ENCODE measurements around the gene TOP3B.

Gene TOP3B

DNA sequence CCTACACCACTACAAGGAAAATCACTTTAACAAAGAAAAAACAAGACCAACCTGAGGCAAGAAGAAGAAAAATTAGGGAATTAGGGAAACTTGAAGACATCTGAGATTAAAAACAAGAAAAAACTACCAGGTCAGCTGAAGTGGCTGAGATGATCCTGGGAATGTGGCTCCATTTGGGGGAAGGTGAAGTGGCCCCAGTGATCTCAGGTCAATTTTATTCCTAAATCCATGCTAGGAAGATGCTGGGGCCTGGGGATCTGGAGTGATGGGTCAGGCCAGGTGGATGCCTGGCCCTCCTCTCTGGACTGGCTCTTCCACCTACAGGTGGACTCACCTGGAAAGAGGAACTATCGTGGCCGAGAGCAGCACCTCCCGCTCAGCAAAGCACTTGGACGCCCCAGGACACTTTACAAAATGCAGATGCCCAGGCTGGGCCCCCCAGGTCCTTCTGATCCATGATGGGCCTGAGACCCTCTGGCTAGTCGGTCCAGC lies 6.7 kb downstream of the TOP3B start:
- no peak for DNase-seq

DNA sequence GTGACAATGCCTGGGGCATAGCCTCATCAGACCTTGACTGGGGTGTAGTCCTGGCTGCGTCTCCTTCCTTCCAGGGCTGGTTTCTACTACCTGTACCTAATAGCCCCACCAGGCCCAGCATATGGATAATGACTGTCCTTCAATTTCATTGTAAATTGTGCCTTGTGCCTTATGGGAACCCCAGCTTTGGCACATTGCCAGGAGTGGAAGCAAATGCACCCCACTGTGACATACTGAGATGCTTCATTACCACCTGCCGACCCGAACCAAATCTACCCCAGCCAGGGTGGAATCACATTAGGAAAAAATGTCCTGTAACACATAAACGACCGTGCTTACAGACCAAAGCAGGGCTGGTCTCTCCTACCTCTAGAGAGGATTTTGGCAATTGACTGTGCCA lies 7.3 kb downstream of the TOP3B start:
- DNase-seq, result no peak

DNA sequence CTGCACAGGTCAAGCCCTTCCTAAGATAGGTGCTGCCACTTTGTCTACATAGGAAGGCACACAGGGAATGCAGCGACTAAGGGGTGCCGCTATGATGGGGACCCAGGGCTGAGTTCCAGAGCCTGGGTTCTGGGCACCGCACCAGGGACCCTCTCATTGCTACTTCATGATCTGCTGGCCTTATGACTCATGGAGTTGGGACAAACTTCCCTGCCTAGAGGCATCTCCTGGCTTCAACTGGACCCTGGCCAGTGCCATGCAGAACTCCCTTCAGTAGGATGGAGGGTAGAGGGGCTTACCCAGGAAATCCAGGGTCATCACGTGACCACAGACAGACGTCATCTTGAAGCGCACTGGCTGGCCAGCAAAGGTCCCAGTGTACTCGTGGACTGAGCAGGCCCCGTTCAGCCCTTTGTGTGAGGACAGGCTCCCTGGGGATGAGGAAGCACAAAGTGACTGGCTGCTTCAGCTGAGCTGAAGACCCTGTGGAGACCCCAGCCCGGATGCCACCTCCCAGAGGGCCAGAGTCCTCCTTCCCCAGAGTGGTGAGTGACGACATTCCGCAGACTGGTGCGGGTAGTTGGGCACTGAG lies 8.4 kb downstream of the TOP3B start:
- DNase-seq, result no peak

DNA sequence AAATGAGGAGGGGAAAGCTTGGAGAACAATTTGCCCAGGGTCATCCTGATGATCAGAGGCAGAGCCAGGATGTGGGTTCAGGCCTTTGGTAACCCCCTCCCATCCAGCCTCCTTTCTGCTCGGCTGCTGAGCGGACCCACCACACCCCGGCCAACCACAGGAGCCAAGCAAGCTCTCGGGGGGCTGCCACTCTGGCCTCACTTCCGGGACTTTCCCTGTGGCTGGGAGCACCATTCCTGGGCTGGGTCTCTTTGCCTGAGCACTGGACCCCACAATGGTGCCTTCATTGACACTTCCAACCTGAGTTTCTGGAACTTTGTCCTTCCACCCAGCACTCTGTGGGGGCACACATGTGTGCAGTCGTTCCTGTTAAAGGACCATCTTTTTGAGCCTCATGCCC lies 9.8 kb downstream of the TOP3B start:
- no peak for DNase-seq

DNA sequence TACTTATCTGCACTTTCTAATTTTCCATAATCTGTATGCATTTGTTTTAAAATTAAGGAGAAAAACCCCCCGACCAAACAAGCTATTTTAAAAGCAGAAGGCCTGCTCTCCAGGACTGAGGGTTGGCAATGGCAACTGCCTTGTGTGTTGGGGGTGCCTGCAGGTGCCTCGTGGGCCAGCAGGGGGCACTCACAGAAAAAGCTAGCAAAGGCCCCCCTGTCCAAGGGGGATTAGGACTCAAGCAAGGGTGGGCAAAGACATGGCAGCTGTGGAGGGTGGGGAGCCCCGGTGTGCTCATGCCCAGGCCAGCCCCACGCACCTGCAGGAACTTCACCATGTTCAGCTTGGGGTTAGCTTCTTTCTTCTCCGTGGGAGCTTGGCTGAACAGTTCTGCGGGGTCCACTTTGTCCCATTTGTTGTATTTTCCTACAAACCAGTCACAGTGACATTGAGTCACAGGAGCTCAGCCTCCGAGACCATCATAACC lies 10.3 kb downstream of the TOP3B start:
- no peak for DNase-seq

DNA sequence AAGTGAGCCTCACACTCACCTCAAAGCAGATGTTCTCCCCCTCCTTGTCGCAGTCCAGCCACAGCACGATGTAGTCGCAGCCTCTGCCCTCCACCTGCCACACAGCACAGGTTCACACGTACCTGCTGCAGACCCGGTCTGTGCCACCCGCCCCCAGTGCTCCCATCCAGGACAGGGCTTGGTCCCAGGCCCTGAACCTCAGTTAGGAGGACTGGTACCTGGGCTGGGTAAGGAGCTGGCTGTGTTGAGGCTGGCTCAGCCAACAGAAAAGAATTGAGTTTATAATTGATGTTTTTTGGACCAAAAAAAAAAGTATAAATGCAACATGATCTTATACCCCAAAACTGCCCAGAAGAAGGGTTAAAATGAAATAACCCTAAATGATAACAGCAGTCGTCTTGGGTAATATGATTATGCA lies 10.7 kb downstream of the TOP3B start:
- DNase-seq, result no peak

DNA sequence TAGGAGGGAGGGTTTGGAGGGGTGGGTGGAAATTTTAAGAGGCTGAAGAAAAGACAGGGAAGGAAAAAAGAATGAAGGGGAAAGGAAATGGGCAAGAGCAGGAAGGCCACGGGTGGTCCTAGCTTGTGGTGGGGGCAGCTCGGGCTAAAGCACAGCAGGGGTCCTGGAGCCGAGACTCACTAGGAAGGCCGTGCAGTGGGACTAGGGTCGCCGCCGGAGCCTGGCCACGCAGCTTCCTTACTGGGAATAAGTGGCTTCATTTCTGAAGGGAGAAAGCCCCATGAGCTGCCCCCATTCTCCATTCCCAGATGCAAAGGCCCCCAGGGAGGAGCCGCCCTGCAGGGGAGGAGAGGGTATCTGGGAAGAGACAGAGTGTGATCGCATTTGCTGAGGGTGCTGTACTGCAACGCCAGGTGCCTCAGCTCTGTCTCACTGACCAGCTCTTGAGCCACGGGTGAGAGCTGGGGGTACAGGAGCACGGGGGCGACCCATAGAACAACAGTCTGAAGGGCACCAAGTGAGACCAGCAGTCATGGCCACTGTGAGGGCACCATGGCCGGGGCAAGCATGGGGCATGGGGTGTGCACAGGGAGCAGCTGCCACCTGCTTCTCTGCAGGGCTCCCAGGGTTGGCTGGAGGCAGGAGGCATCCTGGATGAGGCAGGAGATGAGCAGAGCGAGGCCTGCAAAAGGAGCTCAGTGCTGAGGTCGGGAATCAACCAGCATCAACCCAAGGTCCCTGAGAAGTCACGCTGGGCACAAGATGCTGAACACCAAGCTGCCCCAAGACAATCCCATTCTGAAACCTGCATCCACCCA lies 11.6 kb downstream of the TOP3B start:
- DNase-seq, result no peak

DNA sequence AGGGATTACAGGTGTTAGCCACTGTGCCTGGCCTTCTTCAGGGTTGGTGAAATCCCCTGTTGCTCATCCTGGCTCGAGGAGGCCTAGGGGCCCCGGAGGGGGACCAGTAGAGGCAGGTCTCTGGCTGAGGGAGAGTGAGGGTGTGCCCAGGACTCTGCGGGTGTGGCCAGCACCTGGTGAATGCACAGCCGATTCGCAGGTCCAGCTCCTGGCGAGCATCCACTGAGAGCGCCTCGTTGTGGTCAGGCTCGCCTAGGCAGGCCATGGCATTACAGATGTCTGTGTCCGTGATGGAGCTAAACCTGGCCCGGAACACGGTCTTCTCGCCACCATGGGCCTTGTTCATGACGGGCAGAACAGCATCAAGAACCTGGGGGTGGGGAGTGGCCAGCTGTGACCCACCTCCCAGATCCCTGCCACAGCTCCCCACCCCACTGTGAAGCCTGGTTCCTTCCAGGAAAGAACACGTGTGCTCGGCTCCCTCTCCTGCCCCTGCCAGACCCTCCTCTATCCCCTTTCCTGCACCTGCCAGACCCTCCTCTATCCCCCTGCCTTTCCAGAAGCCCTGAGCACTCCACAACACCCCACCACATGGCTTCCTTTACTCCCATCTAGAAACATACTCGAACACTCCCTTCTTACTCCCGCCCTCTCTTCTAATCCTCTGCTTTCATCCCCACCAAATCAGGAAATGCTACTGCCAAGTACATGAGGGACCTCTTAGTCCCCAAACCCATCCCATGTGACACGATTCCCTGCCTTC lies 12.4 kb downstream of the TOP3B start:
- no peak for DNase-seq

DNA sequence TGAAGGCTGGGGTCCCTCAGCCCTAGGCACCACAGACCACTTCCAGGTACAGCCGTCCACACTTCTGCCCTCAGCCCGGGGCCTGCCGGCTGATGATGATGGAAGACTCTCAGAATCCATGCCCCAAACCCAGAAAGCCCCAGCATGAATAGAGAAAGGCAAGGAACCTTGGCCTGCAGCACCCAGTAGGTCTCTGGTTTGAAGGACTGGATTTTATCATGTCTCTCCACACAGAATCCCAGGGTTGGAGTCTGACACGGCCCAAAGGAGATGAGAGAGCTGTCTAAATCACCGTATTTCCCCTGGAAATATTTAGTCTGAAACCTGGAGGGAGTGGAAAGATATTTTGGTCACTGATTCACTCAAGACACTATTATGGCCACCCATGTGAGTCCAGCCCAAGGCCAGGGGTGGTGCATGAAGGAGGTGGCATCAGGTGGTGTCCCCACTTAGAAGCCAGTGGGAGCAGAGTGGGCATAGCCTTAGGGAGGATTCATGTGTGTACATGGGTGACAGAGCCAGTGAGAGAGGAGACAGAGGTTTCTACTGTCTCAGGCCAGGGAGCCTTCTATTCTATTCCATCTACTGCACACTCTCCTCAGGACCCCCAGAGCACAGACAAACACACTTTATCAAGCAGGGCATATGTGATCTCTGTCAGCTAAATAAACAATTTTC lies 14.0 kb downstream of the TOP3B start:
- DNase-seq, result no peak

DNA sequence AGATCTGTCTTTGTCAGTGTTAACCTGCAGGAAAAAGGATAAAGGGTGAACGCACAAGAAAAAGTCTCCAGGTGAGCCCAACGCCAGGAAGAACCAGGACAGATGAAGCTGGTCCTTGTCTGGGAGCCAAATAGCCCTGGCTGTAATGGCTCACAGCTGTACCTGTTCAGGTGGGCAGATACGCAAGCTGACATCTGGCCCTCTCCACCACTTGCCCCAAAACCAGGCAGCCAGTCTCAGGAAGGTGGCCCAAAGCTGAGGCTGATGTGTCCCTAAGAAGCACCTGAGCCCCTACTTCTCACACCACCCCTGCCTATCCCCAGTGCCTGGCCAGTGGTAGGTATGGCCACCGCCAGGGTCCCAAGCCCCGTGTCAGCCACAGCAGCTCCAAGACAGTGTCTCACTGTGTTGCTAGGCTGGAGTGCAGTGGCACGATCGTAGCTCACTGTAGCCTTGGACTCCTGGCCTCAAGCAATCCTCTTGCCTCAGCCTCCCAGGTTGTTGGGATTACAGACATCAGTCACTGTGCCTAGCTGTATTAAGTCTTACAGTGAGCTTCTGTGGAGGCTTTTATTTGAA lies 14.8 kb downstream of the TOP3B start:
- no peak for DNase-seq

DNA sequence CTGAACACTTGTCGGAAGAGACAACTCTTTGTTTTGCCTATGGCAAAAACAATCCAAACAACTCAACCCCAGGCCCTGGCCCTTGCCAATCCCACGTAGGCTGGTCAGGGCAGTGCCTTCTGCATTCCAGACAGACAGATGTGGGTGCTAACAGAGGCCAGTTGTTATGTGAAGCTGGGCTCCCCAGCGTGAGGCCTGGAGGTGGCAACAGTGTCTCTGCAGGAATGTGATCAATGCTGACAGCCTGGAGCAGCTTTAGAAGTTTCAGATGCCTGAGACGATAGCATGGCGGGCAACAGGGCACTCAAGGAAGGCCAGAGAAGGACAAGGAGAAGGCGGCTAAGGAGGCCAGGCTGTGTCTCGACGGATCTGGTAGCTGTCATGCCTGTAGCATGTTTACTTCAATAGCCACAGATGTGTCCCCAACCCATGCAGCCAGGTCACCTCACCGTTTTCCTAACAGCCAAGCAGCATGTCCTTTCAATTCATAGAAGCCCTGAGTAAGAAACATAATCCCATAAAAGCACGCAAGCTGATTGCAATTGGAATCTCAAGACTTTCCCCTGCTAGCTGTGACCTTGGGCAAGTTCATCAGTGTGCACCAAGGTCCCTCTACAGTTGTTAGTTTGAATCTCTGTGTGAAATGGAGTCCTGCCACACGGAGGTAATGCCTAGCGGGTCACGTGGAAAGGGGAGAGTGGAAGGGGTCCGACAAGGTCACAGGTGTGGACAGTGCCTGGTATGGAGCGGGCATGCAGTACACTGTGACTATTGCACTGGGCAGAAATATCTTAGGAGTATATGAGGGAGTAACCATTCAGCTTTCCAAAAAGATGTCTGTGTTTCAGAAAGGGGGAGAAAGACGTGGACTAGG lies 15.7 kb downstream of the TOP3B start:
- no peak for DNase-seq

DNA sequence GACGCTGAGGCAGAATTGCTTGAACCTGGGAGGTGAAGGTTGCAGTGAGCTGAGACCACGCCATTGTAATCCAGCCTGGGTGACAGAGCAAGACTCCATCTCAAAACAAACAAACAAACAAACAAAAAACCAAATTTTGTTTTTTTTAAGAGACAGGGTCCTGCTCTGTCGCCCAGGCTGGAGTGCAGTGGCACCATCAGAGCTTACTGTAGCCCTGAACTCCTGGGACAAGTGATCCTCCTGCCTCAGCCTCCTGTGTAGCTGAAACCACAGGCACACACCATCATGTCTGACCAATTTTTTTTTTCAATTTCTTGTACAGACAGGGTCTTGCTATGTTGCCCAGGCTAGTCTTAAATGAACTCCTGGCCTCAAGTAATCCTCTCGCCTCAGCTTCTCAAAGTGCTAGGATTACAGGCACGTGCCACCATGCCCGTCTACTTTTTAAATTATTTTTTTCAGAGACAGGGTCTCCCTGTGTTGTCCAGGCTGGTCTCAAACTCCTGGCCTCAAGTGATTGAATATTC lies 16.8 kb downstream of the TOP3B start:
- no peak for DNase-seq

DNA sequence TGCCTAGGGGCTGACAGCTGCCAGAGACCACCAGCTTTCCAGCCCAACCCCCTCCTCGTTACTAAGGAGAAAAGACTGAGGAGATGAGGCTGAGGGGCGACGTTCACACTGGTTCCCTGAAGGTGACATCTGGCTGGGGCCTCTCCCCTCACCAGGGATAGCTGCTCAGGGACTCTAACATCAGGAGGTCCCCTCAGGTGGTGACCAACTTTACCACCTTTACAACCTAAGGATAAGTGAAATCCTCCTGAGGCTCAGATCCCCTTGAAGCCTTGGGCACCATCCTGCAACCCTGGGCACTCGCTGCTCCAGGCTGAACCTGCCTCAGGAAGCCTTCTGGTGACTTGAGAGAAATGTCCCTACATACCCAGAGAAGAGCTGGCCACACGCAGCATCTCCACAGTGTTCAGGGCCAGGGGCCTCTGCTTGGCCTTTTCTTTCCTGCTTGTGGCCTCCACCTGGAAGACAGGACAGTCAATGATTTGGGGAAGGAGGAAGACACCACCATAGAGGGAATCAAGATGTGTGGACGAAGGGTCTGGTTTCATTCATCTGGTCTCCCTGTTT lies 17.6 kb downstream of the TOP3B start:
- no peak for DNase-seq

DNA sequence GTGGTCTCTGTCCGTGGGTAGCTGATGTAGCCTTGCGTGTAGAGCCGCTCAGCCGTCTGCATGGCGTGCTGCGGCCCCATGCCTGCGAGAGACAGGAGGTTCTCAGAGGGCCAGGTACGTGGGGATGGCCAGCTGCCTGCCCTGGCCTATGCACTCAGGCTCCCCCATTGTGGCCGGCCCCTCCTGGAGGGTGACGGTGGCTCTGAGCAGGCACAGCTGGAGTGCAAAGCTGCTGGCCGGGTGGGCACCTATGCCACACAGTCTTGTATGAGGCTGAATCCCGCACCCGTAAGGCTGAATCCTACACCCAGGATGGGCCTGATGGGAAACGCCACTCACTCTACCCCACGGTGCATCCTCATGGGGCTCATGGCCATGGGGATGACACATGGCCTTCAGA lies 18.4 kb downstream of the TOP3B start:
- DNase-seq, result no peak

DNA sequence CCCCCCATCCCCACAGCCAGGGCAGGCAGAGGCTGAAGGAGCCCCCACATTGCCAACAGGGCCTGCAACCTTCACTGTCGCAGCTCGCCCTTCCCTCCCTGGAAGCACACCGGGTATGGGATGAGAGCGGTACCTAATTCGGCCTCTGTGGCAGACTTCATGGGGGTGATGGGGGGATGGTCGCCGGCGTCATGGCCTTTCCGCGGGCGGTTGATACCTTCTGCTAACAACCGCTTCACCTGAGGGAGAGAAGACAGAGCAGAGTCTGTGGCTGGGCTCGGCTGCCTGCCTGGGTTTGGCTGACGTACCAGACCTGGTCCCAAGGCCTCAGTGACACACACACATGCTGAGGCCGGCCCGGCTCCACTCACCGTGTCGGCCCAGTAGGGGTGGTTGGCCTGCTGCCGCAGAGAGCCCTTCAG lies 18.8 kb downstream of the TOP3B start:
- no peak for DNase-seq

DNA sequence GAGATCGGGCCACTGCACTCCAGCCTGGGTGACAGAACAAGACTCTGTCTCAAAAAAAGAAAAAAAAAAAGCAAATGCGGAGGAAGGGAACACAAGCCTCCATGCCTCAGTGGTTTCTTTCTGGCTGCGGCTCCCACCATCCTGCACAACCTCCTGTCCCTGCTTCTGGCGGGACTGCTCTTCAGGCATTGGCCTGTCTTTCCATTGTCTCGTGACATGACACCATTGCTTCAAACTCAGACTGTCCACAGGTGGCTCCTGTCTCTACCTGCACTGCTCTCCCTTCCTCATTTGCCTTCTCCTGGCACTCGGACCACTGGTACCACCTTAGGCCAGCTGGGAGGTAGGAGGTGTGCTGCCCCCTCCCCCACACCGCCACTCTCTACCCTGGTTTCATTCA lies 19.3 kb downstream of the TOP3B start:
- DNase-seq, result no peak

DNA sequence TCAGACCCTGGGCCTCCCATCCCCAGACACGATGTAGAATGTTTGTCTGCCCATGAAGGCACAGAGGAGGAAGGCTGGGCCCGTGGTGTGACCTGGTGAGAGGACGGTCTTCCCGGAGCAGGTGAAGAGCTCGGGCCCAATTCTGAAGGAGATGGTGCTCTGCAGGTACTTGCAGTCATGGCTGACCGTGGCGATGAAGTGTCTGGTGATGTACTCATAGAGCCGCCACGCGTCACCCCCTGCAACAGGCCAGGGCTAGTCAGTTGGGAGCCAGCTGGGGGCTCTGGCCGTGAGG lies 20.0 kb downstream of the TOP3B start:
- no peak for DNase-seq

DNA sequence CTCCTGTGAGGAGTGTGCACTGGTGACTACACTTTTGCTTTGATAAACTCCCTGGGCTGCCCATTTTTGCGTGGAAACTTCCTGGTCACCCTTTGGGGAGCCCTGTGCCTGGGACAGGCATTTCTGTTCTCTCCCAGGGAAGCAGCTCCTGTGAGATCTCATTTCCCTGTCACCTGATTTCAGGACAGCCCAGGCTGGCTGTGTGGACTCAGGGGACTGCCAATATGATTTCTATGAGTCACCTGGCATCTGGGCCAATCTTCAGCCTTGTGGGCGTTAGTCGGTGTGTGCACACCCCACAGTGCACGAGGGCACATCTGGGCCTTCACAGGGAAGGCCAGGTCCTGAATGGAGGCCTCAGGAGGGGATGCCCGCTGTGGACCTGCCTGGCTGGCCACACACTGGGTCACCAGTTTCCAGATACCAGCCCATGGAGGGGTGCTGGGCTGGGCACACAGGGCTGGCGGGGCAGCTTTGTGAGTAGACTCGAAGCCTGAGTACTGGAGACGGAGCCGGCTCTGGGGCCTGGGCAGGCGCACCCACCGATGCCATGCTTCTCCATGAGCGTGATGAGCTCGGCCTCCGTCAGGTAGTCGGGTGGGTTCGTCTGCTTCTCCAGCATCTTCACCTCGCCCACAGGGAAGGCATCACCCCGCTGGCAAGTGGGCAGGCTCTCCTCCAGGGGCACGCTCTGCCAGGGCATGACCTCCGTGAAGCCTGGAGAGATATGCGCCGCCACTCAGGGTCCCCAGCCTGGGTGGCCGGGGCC lies 20.5 kb downstream of the TOP3B start:
- DNase-seq, result no peak

DNA sequence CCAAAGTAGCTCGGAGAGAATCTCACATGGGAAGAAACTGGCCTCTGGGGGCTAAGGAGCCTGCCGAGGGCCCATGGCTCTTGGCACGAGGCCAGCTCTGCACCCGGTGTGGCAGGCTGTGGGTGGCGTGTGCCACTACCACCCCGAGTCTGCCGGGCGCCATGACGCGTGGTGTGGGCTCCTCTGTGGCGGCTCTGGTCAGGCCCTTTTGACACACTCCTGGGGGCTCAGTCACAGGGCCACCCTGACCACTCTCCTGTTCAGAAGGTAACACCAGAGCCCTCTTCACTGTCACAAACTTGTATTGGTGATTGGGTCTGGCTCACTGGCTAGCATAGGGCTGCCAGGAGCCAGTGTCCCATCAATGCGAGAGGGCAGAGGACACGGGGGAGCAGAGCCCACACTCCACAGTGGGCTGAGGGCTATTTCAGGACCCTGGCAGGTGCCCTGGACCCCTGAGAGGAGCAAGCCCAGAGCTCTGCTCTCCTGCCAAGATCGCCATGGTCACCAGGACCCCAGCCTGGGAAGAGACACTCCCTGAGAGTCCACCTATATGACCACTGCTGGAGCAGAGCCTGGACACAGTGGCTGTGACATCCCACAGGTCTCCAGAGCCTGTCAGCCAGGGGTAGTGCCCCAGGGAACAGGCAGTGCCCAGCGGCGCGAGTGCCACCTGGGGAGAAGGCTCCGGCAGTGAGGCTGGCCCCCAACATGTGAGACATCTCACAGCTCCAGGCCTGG lies 21.3 kb downstream of the TOP3B start:
- no peak for DNase-seq

All from NCI-H2107 (cell line).